Activated CD4-positive, alpha-beta memory T cell treated with anti-CD3 and anti-CD28 coated beads for 36 hours (primary cell): ENCODE results near the gene CERCAM. TPM values are rescaled to one million over a fixed set of nuclear protein-coding genes. Genes with fewer than 3 reads are reported as not detected.

Source experiments
- CTCF ChIA-PET: fragments of 350-600 bp; sonication (Branson Sonifier 250); formaldehyde crosslinking; loops from one replicate; lab custom pipeline; 2021; ENCODE audit warnings: antibody characterized with exemption, inconsistent platforms; lab: Charles Lee
- POLR2A ChIA-PET: fragments of 350-600 bp; sonication (Branson Sonifier 250); formaldehyde crosslinking; loops from one replicate; lab custom pipeline; 2021; ENCODE audit warnings: antibody characterized with exemption; lab: Charles Lee
- DNase-seq: peaks from one replicate; pipeline ENCODE4 v3.0.0-alpha.2; 2020
- H3K27ac Mint-ChIP-seq: one replicate; pipeline ENCODE4 v1.8.0; 2021; ENCODE audit warnings: mixed read lengths
- H3K27me3 Mint-ChIP-seq: one replicate; pipeline ENCODE4 v1.8.0; 2021; ENCODE audit warnings: mixed read lengths
- H3K36me3 Mint-ChIP-seq: one replicate; pipeline ENCODE4 v1.8.0; 2021; ENCODE audit warnings: mixed read lengths
- H3K4me1 Mint-ChIP-seq: one replicate; pipeline ENCODE4 v1.8.0; 2021; ENCODE audit warnings: low read depth, mixed read lengths
- H3K4me3 Mint-ChIP-seq: one replicate; pipeline ENCODE4 v1.8.0; 2021; ENCODE audit warnings: mild to moderate bottlenecking, mixed read lengths
- H3K9me3 Mint-ChIP-seq: one replicate; pipeline ENCODE4 v1.8.0; 2021; ENCODE audit warnings: mixed read lengths
- intact Hi-C: fragments of 100-400 bp; cut with micrococcal nuclease; formaldehyde crosslinking; loops from one replicate; pipeline ENCODE4 v1.15.1; 2023
- total RNA-seq, 2 experiments: library from RNA; stranded (reverse); gene quantifications; one replicate each; pipeline ENCODE4 v1.2.3, GENCODE V29; 2021

The CERCAM gene
- total RNA-seq, 2 experiments from 2014 or later, result 1.0 to 1.1 TPM

- Mint-ChIP-seq H3K4me3 (no peak overlapping the region), H3K27ac (no peak overlapping the region), H3K36me3 (peaks cover 25% of the 10 kb centered on the region), H3K27me3 (no peaks in the 10 kb centered on the region), H3K9me3 (no peaks in the 10 kb centered on the region), H3K4me1 (no peaks in the 10 kb centered on the region)
- no peak for DNase-seq
- intact Hi-C loops, result no loop called here
- POLR2A ChIA-PET, result no interaction called here
- CTCF ChIA-PET, result interaction anchor here (0.9 to 1.8 kb wide), 2 partner anchors 24 to 35 kb away, joined by 3 to 6 read pairs; partner anchors contain the start of gene CERCAM
Observed at GRCh38 chr9:128385496-128386460, 34.9 kb upstream of the CERCAM start.

- peaks cover 30% of the 10 kb centered on the region for H3K36me3 Mint-ChIP-seq
- intact Hi-C loops, result no loop called here
- H3K4me3 Mint-ChIP-seq, result no peak overlapping the region
- ChIA-PET CTCF (interaction anchor here (1.3 kb wide), 1 partner anchor 51 kb away, joined by 5 read pairs; no protein-coding TSS in a partner anchor), POLR2A (no interaction called here)
- H3K27ac Mint-ChIP-seq, result no peak overlapping the region
- H3K27me3 Mint-ChIP-seq, result no peaks in the 10 kb centered on the region
- no peaks in the 10 kb centered on the region for H3K4me1 Mint-ChIP-seq
- no peaks in the 10 kb centered on the region for H3K9me3 Mint-ChIP-seq
- DNase-seq, result no peak
Observed at GRCh38 chr9:128388150-128388549, 32.5 kb upstream of the CERCAM start.

- no peak for DNase-seq
- H3K36me3 Mint-ChIP-seq, result peaks cover 30% of the 10 kb centered on the region
- no peak overlapping the region for H3K27ac Mint-ChIP-seq
- H3K4me1 Mint-ChIP-seq, result no peaks in the 10 kb centered on the region
- H3K4me3 Mint-ChIP-seq, result no peak overlapping the region
- intact Hi-C loops, result no loop called here
- POLR2A ChIA-PET, result no interaction called here
- CTCF ChIA-PET, result interaction anchor here (1.0 to 1.6 kb wide), 3 partner anchors 27 to 43 kb away, joined by 3 to 7 read pairs (median 3); partner anchors contain the start of gene CERCAM
- H3K9me3 Mint-ChIP-seq, result no peaks in the 10 kb centered on the region
- no peaks in the 10 kb centered on the region for H3K27me3 Mint-ChIP-seq
Observed at GRCh38 chr9:128389395-128390149, 31.1 kb upstream of the CERCAM start.

- H3K27ac Mint-ChIP-seq, result no peak overlapping the region
- peaks cover 30% of the 10 kb centered on the region for H3K36me3 Mint-ChIP-seq
- no peak overlapping the region for H3K4me3 Mint-ChIP-seq
- H3K9me3 Mint-ChIP-seq, result no peaks in the 10 kb centered on the region
- intact Hi-C loops, result no loop called here
- no peak for DNase-seq
- H3K4me1 Mint-ChIP-seq, result no peaks in the 10 kb centered on the region
- ChIA-PET POLR2A (no interaction called here), CTCF (interaction anchor here (1.0 to 1.6 kb wide), 3 partner anchors 28 to 43 kb away, joined by 3 to 7 read pairs (median 3); partner anchors contain the start of gene CERCAM)
- H3K27me3 Mint-ChIP-seq, result no peaks in the 10 kb centered on the region
Observed at GRCh38 chr9:128390150-128390812, 30.4 kb upstream of the CERCAM start.

- POLR2A ChIA-PET, result no interaction called here
- no peaks in the 10 kb centered on the region for H3K27me3 Mint-ChIP-seq
- intact Hi-C loops, result no loop called here
- CTCF ChIA-PET, result interaction anchor here (0.6 to 1.3 kb wide), 3 partner anchors 17 to 42 kb away, joined by 3 read pairs; no protein-coding TSS in a partner anchor
- H3K27ac Mint-ChIP-seq, result no peak overlapping the region
- no peak overlapping the region for H3K4me3 Mint-ChIP-seq
- DNase-seq, result no peak
- peaks cover 29% of the 10 kb centered on the region for H3K36me3 Mint-ChIP-seq
- H3K4me1 Mint-ChIP-seq, result no peaks in the 10 kb centered on the region
- H3K9me3 Mint-ChIP-seq, result no peaks in the 10 kb centered on the region
Observed at GRCh38 chr9:128390813-128391711, 29.6 kb upstream of the CERCAM start.

GRCh38 chr9:128391956-128392301 lies 28.7 kb upstream of the CERCAM start:
- peaks cover 24% of the 10 kb centered on the region for H3K36me3 Mint-ChIP-seq
- H3K9me3 Mint-ChIP-seq, result no peaks in the 10 kb centered on the region
- POLR2A ChIA-PET, result no interaction called here
- H3K4me3 Mint-ChIP-seq, result no peak overlapping the region
- no peak overlapping the region for H3K27ac Mint-ChIP-seq
- peaks cover 2% of the 10 kb centered on the region for H3K27me3 Mint-ChIP-seq
- intact Hi-C loops, result no loop called here
- DNase-seq, result no peak
- peaks cover 2% of the 10 kb centered on the region for H3K4me1 Mint-ChIP-seq
- CTCF ChIA-PET, result no interaction called here

- POLR2A ChIA-PET, result no interaction called here
- Mint-ChIP-seq H3K4me3 (no peak overlapping the region), H3K4me1 (peaks cover 5% of the 10 kb centered on the region), H3K36me3 (peaks cover 22% of the 10 kb centered on the region), H3K27me3 (peaks cover 3% of the 10 kb centered on the region), H3K9me3 (no peaks in the 10 kb centered on the region), H3K27ac (no peak overlapping the region)
- CTCF ChIA-PET, result no interaction called here
- intact Hi-C loops, result no loop called here
- DNase-seq, result no peak
Observed at GRCh38 chr9:128392302-128393144, 28.1 kb upstream of the CERCAM start.

- H3K9me3 Mint-ChIP-seq, result no peaks in the 10 kb centered on the region
- POLR2A ChIA-PET, result interaction anchor here (0.6 kb wide), 1 partner anchor 852 kb away, joined by 3 read pairs; no protein-coding TSS in a partner anchor
- H3K36me3 Mint-ChIP-seq, result peaks cover 16% of the 10 kb centered on the region
- CTCF ChIA-PET, result no interaction called here
- H3K27me3 Mint-ChIP-seq, result peaks cover 3% of the 10 kb centered on the region
- no peak overlapping the region for H3K27ac Mint-ChIP-seq
- DNase-seq, result no peak
- H3K4me3 Mint-ChIP-seq, result no peak overlapping the region
- peaks cover 5% of the 10 kb centered on the region for H3K4me1 Mint-ChIP-seq
- intact Hi-C loops, result no loop called here
Observed at GRCh38 chr9:128393145-128393775, 27.4 kb upstream of the CERCAM start.

- Mint-ChIP-seq H3K4me1 (peaks cover 5% of the 10 kb centered on the region), H3K36me3 (peaks cover 16% of the 10 kb centered on the region), H3K27me3 (peaks cover 3% of the 10 kb centered on the region), H3K9me3 (no peaks in the 10 kb centered on the region), H3K4me3 (no peak overlapping the region), H3K27ac (no peak overlapping the region)
- POLR2A ChIA-PET, result interaction anchor here (0.6 kb wide), 1 partner anchor 853 kb away, joined by 3 read pairs; no protein-coding TSS in a partner anchor
- CTCF ChIA-PET, result no interaction called here
- no peak for DNase-seq
- intact Hi-C loops, result no loop called here
Observed at GRCh38 chr9:128393970-128394369, 26.7 kb upstream of the CERCAM start.
